ENCODE results near the gene TLR8. TPM values are rescaled to one million over a fixed set of nuclear protein-coding genes. Genes with fewer than 3 reads are reported as not detected.

TLR8 gene
- total RNA-seq, 2 donors from 2014 or later = 0.26 TPM; not detected in 1

DNA sequence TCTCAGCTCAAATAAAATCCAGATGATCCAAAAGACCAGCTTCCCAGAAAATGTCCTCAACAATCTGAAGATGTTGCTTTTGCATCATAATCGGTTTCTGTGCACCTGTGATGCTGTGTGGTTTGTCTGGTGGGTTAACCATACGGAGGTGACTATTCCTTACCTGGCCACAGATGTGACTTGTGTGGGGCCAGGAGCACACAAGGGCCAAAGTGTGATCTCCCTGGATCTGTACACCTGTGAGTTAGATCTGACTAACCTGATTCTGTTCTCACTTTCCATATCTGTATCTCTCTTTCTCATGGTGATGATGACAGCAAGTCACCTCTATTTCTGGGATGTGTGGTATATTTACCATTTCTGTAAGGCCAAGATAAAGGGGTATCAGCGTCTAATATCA lies 18.7 kb upstream of the TLR8 start:
- H3K27ac ChIP-seq = no peak overlapping the region
- DNase-seq (no peak), ATAC-seq (no peak)
- no peaks in the 10 kb centered on the region for H3K27me3 ChIP-seq
- H3K36me3 ChIP-seq (replicated peaks in 1 of 2; ENCODE audit: insufficient read depth in 1 of 2, low read depth in 2 of 2) = no peaks in the 10 kb centered on the region
- WGBS, 2 donors = 71 to 74% methylated on average over 2 to 3 of the region's 3 CpGs
- intact Hi-C loops (cut with DNase I) = no loop called here
- H3K4me3 ChIP-seq = no peak overlapping the region
- no peaks in the 10 kb centered on the region for H3K4me1 ChIP-seq
- no peaks in the 10 kb centered on the region for H3K9me3 ChIP-seq
- no peak for TF ChIP-seq POLR2A (IDR thresholded peaks at IDR 0.05)
- TF ChIP-seq, protein P1, sequence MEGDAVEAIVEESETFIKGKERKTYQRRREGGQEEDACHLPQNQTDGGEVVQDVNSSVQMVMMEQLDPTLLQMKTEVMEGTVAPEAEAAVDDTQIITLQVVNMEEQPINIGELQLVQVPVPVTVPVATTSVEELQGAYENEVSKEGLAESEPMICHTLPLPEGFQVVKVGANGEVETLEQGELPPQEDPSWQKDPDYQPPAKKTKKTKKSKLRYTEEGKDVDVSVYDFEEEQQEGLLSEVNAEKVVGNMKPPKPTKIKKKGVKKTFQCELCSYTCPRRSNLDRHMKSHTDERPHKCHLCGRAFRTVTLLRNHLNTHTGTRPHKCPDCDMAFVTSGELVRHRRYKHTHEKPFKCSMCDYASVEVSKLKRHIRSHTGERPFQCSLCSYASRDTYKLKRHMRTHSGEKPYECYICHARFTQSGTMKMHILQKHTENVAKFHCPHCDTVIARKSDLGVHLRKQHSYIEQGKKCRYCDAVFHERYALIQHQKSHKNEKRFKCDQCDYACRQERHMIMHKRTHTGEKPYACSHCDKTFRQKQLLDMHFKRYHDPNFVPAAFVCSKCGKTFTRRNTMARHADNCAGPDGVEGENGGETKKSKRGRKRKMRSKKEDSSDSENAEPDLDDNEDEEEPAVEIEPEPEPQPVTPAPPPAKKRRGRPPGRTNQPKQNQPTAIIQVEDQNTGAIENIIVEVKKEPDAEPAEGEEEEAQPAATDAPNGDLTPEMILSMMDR (IDR thresholded peaks at IDR 0.05) = no peak

DNA sequence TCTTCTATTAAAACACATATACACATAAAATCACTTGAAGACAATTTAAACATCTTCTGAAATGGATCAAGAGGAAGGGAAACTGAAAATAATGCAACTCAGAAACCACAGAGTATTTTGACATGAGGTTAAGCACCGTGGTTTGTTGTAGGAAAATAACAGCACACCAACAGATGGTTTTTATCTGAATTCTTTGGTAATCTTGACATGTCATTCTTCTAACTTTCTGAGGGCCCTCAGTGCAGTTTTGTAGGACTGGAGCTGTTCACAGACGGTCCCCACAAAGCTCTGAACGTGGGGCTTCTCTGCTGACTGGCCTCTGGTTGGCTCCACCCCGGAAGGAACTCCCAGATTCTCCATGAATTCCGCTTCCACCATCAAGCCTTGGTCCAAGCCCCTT lies 16.0 kb upstream of the TLR8 start:
- intact Hi-C loops (cut with DNase I) = no loop called here
- TF ChIP-seq, protein P1 (IDR thresholded peaks at IDR 0.05) = no peak
- no peak for TF ChIP-seq POLR2A (IDR thresholded peaks at IDR 0.05)
- H3K27ac ChIP-seq = no peak overlapping the region

DNA sequence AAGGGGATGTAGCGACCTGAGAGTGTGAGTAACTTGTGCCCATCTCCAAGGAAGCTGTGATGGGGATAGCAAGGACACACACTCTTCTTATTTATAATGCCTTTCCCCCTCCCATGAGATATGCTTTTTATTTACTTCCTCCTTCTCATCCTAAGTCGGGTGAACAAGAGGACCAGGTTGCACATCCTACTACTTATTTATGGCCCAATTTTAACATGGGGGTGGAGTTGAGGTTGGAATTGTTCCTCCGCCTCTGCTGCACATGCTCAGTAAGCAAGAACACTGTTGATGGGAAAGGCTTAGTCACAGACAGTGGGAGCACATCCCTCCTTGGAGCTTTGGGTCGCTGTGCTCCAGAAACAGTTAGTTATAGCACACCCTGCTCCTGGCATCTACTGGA lies 15.2 kb upstream of the TLR8 start:
- ATAC-seq (no peak), DNase-seq (no peak)
- WGBS, 2 donors = 85 to 89% methylated on average over 4 of the region's 4 CpGs
- H3K9me3 ChIP-seq = no peaks in the 10 kb centered on the region
- intact Hi-C loops (cut with DNase I) = no loop called here
- no peak for TF ChIP-seq POLR2A (IDR thresholded peaks at IDR 0.05)
- TF ChIP-seq, protein P1 (IDR thresholded peaks at IDR 0.05) = no peak
- no peaks in the 10 kb centered on the region for H3K36me3 ChIP-seq (replicated peaks in 1 of 2; ENCODE audit: insufficient read depth in 1 of 2, low read depth in 2 of 2)
- no peak overlapping the region for H3K27ac ChIP-seq
- no peak overlapping the region for H3K4me3 ChIP-seq
- no peaks in the 10 kb centered on the region for H3K27me3 ChIP-seq
- no peaks in the 10 kb centered on the region for H3K4me1 ChIP-seq

More for the DNA sequence above, 16.0 kb upstream of the TLR8 start:
- no peak for ATAC-seq
- no peak overlapping the region for H3K4me3 ChIP-seq
- H3K36me3 ChIP-seq (replicated peaks in 1 of 2; ENCODE audit: insufficient read depth in 1 of 2, low read depth in 2 of 2) = no peaks in the 10 kb centered on the region
- H3K9me3 ChIP-seq = no peaks in the 10 kb centered on the region
- H3K27me3 ChIP-seq = no peaks in the 10 kb centered on the region
- H3K4me1 ChIP-seq = no peaks in the 10 kb centered on the region
- DNase-seq = no peak
- 42 to 53% methylated on average over 5 of the region's 5 CpGs for WGBS, 2 donors

DNA sequence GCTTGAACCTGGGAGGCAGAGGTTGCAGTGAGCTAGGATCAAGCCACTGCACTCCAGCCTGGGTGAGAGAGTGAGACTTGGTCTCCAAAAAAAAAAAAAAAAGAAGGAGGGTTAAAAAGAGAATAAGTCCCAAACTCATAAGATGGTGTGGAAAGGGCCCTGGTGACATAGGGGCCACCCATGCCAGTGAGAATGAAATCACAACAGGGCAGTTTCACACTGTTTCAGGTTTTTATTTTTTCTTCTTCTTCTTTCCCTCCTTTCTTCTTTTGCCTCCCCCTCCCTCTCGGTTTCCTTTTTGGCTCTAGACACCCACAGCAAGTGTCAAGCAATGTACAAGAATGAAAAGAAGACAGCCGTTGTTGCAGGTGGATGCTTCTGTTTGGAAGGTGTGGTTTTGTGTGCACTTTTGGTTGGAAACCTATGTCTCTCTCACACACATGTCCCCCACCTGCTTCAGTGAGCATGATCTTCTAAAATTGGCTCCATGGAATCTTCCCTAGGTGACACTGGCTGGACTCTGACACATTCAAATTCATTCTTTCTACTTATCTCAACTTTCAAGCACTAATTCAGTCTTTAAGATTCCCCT lies 14.4 kb upstream of the TLR8 start:
- intact Hi-C loops (cut with DNase I) = no loop called here
- TF ChIP-seq, protein P1 (IDR thresholded peaks at IDR 0.05) = no peak
- no peak for TF ChIP-seq POLR2A (IDR thresholded peaks at IDR 0.05)

DNA sequence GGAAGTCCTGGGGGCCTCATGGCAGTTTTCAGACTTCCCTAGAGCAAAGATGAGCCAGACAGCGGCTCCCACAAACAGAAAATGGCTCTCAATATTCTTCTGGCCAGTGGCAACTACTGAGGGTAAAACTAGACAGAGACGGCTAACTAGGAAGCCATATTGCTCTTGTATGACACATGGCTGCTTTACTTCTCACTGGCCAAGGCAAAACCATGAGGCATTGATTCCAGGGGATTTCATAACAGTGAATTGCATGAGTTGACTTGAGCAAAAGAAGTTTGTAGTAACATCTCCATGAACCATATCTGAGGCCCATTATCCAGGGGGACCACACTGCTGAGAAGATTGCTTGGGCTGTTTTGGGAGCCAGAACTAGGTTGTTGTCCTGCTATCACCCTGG lies 13.7 kb upstream of the TLR8 start:
- 71 to 74% methylated on average over 2 of the region's 2 CpGs for WGBS, 2 donors
- TF ChIP-seq, protein P1 (IDR thresholded peaks at IDR 0.05) = no peak
- TF ChIP-seq POLR2A (IDR thresholded peaks at IDR 0.05) = no peak
- H3K4me3 ChIP-seq = no peak overlapping the region
- no peaks in the 10 kb centered on the region for H3K27me3 ChIP-seq
- no peak overlapping the region for H3K27ac ChIP-seq
- H3K4me1 ChIP-seq = no peaks in the 10 kb centered on the region
- H3K36me3 ChIP-seq (replicated peaks in 1 of 2; ENCODE audit: insufficient read depth in 1 of 2, low read depth in 2 of 2) = no peaks in the 10 kb centered on the region
- DNase-seq (no peak), ATAC-seq (no peak)
- intact Hi-C loops (cut with DNase I) = no loop called here
- H3K9me3 ChIP-seq = no peaks in the 10 kb centered on the region

More for the DNA sequence above, 14.4 kb upstream of the TLR8 start:
- ATAC-seq (no peak), DNase-seq (no peak)
- Histone ChIP-seq H3K9me3 (no peaks in the 10 kb centered on the region), H3K27me3 (no peaks in the 10 kb centered on the region), H3K27ac (no peak overlapping the region), H3K4me1 (no peaks in the 10 kb centered on the region), H3K4me3 (no peak overlapping the region), H3K36me3 (replicated peaks in 1 of 2; ENCODE audit: insufficient read depth in 1 of 2, low read depth in 2 of 2) (no peaks in the 10 kb centered on the region)
- 25% methylated on average over 2 of the region's 2 CpGs for WGBS, 2 donors

All from body of pancreas (tissue), 4 donors.